NCI-H526 treated with DMSO at 0.1 percent for 48 hours (cell line): ENCODE measurements around the gene RFX4.

Source experiments
- DNase-seq: peaks from one replicate; lab custom pipeline; 2025; lab: John Stamatoyannopoulos, UW

The RFX4 gene

GRCh38 chr12:106732890-106733289 is 150.1 kb downstream of the RFX4 start:
- DNase-seq: no peak

DNA sequence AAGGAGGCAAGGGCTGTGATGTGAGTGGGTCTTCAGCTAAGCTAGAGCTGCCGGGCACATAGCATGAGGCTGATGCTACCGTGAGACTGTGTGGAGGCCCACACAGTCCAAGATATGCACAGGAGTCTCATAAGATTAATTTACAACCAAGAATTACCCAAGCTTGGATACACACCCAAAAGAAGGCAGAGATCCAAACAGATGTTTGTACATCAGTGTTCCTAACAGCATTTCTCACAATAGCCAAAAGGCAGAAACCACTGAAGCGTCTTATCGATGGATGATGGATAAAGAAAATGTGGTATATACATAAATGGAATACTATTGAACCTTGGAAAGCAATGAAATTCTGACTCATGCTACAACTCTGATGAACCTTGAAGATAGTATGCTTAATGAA is 150.9 kb downstream of the RFX4 start:
- DNase-seq: no peak

- no peak for DNase-seq
Measured at GRCh38 chr12:106736051-106736957, 153.5 kb downstream of the RFX4 start.

DNA sequence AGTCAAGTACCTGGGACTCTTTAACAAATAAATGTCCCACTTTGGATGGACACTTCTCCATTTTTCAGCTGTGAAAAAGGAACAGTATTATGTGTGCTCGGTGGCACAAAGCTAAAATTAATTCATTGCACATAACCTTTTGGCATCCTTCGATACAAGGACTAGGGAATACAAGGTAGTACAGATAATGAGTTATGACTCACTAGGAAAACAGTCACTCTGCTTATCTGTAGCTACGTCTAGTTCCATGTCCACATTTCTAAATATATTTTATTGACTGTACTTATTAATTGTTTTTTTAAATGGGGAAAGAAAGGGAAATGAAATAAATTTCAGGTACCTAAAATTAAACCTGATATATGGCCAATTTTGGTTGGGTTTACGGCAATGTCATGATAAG is 156.5 kb downstream of the RFX4 start:
- DNase-seq: no peak

DNA sequence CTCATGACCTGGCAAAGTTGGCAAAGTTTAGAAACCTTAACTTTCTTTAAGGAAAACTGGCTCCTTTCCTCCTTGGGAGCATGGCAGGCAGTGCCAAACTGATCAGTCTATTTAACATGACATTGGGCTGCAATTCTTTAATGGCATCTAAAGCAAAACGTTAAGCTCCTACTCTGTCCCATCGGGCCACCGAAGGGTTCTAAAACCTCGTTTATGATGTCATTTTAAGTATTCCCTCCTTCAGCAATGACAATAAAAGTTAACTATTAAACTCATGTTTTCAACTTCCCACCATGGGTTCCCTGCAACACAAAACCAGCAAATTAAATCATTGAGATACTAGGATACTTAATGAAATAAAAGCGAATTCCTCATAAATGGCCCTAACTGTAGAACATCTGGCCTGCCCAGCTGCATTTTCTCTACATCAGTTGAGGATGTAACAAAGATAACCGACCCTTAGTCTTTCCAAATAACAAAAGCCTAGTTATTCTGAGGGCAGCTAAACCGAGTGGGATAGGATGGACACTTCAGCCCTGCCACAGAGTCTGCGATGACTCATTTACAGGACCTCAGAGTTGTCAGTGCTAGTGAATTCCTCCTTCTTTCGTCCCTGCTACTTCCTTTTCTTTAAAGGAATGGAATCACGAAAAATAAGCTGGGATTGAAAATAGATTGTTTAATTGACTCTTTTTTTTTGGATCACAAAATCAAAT is 157.2 kb downstream of the RFX4 start:
- DNase-seq: no peak

- DNase-seq: no peak
Measured at GRCh38 chr12:106740818-106741217, 158.0 kb downstream of the RFX4 start.

DNA sequence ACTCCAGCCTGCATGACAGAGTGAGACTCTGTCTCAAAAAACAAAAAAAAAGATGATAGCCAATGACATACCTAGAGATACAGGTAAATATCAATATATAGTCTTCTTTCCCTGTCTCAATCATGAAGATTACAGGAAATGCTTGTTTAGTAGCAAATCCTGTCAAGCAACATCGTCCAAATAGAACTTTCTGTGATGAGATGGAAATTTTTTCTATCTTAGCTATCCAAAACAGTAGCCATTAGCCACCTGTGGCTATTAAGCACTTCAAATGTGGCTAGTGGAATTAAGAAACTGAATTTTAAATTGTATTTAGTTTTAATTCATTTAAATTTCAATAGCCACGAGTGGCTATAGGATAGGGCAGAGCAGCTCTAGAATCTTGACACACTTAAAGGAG is 158.4 kb downstream of the RFX4 start:
- DNase-seq: no peak

DNA sequence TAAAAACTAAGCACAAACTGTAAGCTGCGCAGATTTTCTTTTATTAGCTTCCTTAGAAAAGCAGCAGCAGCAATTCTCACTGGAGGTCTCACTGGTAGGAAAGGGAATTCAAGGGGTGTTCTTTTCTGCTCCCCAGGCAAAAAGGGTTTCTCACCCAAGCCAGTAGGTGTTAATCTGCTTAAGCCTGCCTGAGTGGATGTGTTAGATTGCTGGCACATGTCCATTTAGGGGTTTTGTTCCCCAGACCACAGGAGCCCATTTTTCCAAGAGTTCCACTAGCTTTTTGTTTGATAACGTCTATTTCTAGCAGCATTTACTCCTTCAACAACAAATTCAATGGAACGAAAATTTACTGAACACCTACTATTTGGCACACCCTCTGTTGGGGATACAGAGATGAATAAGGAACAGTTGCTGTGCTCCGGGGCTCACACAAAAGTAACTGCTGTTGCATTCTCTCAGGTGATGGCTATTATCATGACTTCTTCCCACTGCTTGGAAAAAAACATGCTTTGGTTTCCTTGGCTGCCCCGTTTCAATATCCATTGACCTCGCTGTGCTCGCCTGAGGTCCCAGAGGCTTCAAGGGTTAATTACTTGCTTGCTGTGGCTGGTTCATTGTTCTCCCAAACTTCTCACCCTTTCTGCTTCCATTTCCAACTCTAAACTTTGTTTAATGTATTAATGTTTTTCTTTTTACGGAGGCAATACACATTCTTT is 160.6 kb downstream of the RFX4 start:
- no peak for DNase-seq

DNA sequence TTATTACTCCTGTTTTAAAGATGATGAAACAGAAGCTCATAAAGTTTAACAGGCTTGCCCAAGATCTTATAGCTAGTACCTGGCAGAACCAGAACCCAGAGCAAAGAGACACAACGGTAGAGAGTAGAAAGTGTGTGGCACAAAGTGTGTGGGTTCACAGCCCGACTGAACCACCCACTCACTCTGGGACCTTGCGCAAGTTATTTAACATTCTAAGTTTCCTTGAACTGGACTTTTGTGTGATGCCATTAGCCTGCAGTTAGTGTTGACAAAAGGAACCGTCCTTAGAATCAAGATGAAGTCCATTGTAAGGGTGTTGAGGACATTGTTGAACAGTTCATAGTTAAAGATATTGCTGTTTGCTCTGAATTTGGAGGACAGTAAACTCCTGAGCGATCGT is 161.8 kb downstream of the RFX4 start:
- DNase-seq: no peak

DNA sequence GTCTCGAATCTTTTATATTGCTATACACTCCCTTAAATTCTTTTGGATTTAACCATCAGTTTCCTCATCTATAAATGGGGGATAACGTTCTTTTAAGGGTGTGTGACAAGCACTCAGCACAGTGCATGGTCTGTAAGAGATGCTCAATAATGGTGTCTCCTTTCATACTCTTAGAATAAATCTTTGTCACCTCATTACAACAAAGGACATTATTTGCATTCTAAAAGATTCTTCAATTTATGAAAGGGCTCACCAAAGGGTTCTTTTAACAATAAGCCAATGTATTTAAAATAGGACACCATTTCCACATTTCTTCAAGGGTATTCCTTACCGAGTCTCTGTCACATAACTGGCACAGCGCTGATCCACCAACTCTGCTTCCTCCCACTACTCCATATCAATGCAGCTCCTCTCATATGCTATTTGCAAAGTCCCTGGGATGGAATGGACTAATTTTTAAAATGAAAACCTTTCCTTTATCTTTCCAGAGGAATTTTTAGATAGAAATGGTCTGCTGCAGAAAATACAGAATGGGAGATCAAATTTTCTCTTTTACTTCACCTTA is 162.5 kb downstream of the RFX4 start:
- no peak for DNase-seq

DNA sequence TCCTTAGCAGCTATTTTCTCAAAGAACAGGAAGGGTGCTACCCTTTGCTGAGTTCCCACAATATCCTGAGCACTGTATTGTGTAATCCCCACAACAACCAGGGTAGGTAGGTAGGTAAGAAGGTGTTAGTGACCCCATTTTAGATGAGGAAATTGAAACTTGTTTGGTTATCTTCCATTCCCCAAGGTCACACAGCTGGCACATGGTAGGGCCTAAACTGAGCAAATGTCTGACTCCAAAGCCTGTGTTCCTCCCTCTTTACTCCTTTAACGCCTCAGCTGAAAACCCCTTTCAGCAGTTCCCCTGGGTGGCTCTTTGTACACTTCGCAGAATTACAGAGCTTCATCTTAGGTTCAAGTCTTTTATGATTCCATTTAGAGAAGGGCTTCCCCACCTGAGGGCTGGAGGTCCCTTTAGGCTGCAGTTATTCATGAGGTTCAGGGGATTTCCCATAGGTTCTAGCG is 165.2 kb downstream of the RFX4 start:
- DNase-seq: no peak

GRCh38 chr12:106750524-106750923 is 167.7 kb downstream of the RFX4 start:
- no peak for DNase-seq

GRCh38 chr12:106753526-106753925 is 170.7 kb downstream of the RFX4 start:
- DNase-seq: no peak

- no peak for DNase-seq
Measured at GRCh38 chr12:106754331-106754730, 171.5 kb downstream of the RFX4 start.

DNA sequence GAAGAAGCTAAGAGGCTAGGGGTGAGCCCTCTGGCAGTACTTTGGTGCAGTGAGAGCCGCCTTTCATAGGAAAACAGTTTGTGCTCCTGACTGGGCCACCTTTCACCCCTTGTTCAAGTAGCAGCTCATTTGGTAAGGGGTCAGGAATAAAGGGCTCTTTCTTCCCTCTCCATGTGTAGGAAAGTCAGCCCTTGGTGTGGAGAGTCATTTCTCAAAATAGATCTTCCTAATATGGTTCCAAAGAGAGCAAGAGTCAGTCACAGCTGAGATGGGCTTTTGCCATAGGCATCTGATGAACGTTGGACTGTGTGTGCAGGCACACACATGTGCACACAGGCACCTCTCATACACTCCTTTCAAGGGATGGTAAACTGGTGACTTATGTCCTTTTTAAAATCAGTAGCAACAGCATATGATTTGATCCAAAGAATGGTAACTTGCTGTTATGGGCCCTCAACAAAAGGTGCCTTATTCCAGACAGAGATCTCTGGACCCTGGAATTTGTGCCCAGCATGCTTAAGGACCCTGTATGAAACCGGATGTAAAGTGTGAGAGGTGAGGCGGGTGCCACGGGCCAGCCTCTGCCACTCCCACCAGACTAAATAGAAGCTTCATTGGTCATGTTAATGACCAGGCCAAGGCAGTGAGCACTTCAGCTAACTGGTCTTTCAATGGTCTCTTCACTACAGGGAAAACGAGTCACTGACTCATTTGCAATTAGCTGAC is 175.0 kb downstream of the RFX4 start:
- DNase-seq: no peak

- no peak for DNase-seq
Measured at GRCh38 chr12:106758349-106759110, 175.7 kb downstream of the RFX4 start.

DNA sequence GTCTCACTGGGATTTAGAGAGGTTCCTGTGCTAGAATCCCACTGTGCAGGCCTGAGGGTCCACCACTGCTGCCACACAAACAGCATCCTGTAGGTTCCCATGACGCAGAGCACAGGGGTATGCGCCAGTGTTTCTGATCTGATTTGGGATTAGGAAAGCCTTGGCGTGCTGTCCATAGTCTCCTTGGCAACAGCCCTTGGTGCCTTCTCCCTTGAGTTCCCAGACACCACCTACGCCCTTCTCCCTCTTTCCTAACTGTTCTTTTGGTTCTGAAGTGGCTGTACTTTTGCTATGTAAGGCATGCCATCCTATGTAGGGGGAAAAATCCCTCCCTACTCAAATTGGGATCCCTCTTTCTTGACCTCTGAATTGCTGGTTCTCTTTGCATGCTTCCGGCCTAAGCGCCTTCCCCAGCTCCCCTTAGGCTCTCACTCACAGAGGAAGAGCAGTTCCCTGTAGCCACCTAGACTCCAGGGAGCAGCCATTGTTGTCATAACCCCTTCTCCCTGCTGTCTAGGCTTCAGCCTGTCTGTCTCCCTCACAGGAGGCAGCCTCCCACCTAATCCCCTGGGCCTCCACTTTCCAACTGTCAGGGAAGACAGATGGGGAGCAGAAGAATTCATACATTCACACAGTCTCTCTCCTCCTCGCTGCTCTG is 176.9 kb downstream of the RFX4 start:
- DNase-seq: no peak

- peak; percentile 6 for DNase-seq
Measured at GRCh38 chr12:106760184-106760531, 177.4 kb downstream of the RFX4 start.

DNA sequence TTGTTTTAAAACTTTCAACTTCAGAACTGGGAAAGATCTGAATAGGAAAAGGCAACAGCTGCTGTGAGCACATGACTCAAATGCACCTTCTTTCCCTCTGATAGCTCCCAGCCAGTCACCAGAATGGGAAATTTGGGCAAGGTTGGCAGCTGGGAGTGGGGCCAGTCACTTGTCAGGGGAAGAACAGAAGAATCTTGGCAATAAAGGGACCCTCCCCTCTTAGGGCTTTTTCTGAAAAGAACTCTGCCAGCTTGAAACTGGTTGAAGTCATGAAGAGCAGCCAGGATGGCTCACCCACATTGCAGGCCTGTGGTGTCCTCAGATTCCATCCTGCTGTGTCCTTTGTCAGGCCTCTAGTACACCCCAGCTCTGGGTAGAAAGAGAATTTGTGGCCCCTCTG is 181.4 kb downstream of the RFX4 start:
- DNase-seq: no peak

DNA sequence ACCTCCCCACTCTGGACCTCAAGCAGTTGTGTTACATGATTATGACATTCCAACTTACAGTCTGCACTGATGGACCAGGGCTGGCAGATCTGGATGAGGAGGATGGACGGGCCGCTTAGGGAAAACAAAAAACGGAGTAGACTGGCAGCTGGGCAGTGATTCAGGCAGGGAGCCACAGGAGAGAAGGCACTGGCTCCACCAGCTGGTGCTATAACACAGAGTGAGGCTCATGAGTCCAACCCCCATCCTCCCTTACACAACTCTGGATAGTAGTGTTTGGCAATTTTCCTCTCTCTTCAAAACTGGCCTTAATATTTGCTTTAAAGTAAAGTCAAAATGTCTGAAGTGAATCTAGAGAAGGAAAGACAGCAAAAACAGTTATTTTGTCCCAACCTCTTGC is 181.9 kb downstream of the RFX4 start:
- DNase-seq: no peak
